HEK293T (cell line): ENCODE results near the gene EPHB6.

Experiments
- ARNT ChIP-seq: fragments of 450-650 bp; IDR thresholded peaks from 2 replicates; pipeline ENCODE4 v1.6.1; 2017; ENCODE audit warnings: mild to moderate bottlenecking
- BHLHE40 ChIP-seq: fragments of 450-650 bp; IDR thresholded peaks from 2 replicates; pipeline ENCODE4 v1.6.1; 2016; ENCODE audit warnings: mild to moderate bottlenecking, moderate library complexity, borderline replicate concordance
- ELF4 ChIP-seq: fragments of 450-650 bp; IDR thresholded peaks from 2 replicates; pipeline ENCODE4 v1.6.1; 2017; ENCODE audit warnings: antibody characterized with exemption
- FOXA1 ChIP-seq: fragments of 450-650 bp; IDR thresholded peaks from 2 replicates; pipeline ENCODE4 v1.6.1; 2016; ENCODE audit warnings: mild to moderate bottlenecking
- FOXK2 ChIP-seq: fragments of 450-650 bp; IDR thresholded peaks from 2 replicates; pipeline ENCODE4 v1.6.1; 2016; ENCODE audit warnings: mild to moderate bottlenecking
- FOXM1 ChIP-seq: fragments of 450-650 bp; IDR thresholded peaks from 2 replicates; pipeline ENCODE4 v1.6.1; 2017; ENCODE audit warnings: mild to moderate bottlenecking, borderline replicate concordance
- HDGF ChIP-seq: fragments of 450-650 bp; IDR thresholded peaks from 2 replicates; pipeline ENCODE4 v1.6.1; 2017; ENCODE audit warnings: antibody characterized with exemption, borderline replicate concordance
- L3MBTL2 ChIP-seq: fragments of 450-650 bp; conservative IDR thresholded peaks from 2 replicates; pipeline ENCODE4 v1.6.1; 2016; ENCODE audit warnings: mild to moderate bottlenecking
- NFRKB ChIP-seq: fragments of 450-650 bp; IDR thresholded peaks from 2 replicates; pipeline ENCODE4 v1.6.1; 2016; ENCODE audit warnings: mild to moderate bottlenecking, moderate library complexity
- PKNOX1 ChIP-seq: fragments of 450-650 bp; IDR thresholded peaks from 2 replicates; pipeline ENCODE4 v1.6.1; 2016
- SP1 ChIP-seq: fragments of 450-650 bp; IDR thresholded peaks from 2 replicates; pipeline ENCODE4 v1.6.1; 2017
- SUZ12 ChIP-seq: fragments of 450-650 bp; IDR thresholded peaks from 2 replicates; pipeline ENCODE4 v1.6.1; 2016; ENCODE audit warnings: mild to moderate bottlenecking
- TARDBP ChIP-seq: fragments of 450-650 bp; IDR thresholded peaks from 2 replicates; pipeline ENCODE4 v1.6.1; 2016
- ZNF384 ChIP-seq: fragments of 450-650 bp; IDR thresholded peaks from 2 replicates; pipeline ENCODE4 v1.6.1; 2016

- TF ChIP-seq NFRKB (no peak), FOXA1 (no peak), SUZ12 (no peak), PKNOX1 (no peak), TARDBP (no peak), HDGF (no peak), BHLHE40 (no peak), SP1 (no peak), FOXM1 (no peak), ZNF384 (no peak), FOXK2 (no peak), ARNT (no peak), ELF4 (no peak), L3MBTL2 (no peak)
Observed at GRCh38 chr7:142894112-142894984, 39.5 kb downstream of the EPHB6 start.
